ENCODE measurements around the gene IWS1.

DNA sequence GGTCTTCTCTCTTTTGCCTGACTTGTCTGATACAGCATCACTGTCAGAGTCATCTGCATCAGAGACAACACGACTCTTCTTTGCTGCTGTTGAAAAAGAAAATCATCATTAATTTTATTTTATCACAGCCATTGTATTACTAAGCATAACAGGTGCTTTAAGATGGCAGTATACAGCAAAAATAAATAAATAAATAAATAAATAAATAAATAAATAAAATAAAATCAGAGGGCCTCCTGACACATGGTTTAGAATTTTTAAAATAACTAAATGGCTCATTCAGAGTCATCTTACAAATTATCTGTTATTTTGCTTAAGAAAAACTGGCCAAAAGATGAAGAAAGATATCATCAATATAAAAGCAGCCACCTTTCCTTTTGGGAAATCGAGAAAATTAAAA lies 22.8 kb downstream of the IWS1 start:
- TF ChIP-seq, protein P1, sequence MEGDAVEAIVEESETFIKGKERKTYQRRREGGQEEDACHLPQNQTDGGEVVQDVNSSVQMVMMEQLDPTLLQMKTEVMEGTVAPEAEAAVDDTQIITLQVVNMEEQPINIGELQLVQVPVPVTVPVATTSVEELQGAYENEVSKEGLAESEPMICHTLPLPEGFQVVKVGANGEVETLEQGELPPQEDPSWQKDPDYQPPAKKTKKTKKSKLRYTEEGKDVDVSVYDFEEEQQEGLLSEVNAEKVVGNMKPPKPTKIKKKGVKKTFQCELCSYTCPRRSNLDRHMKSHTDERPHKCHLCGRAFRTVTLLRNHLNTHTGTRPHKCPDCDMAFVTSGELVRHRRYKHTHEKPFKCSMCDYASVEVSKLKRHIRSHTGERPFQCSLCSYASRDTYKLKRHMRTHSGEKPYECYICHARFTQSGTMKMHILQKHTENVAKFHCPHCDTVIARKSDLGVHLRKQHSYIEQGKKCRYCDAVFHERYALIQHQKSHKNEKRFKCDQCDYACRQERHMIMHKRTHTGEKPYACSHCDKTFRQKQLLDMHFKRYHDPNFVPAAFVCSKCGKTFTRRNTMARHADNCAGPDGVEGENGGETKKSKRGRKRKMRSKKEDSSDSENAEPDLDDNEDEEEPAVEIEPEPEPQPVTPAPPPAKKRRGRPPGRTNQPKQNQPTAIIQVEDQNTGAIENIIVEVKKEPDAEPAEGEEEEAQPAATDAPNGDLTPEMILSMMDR (IDR thresholded peaks at IDR 0.05): no peak
- no peak for TF ChIP-seq POLR2A (IDR thresholded peaks at IDR 0.05)
